ENCODE measurements around the gene ARID5B. TPM values are rescaled to one million over a fixed set of nuclear protein-coding genes. Genes with fewer than 3 reads are reported as not detected.

ARID5B gene
- total and polyA plus RNA-seq, 2 donors (not counting 3 experiments of a cell fraction or from before 2014, with no cell fraction given) = 5.6 to 8.9 TPM

DNA sequence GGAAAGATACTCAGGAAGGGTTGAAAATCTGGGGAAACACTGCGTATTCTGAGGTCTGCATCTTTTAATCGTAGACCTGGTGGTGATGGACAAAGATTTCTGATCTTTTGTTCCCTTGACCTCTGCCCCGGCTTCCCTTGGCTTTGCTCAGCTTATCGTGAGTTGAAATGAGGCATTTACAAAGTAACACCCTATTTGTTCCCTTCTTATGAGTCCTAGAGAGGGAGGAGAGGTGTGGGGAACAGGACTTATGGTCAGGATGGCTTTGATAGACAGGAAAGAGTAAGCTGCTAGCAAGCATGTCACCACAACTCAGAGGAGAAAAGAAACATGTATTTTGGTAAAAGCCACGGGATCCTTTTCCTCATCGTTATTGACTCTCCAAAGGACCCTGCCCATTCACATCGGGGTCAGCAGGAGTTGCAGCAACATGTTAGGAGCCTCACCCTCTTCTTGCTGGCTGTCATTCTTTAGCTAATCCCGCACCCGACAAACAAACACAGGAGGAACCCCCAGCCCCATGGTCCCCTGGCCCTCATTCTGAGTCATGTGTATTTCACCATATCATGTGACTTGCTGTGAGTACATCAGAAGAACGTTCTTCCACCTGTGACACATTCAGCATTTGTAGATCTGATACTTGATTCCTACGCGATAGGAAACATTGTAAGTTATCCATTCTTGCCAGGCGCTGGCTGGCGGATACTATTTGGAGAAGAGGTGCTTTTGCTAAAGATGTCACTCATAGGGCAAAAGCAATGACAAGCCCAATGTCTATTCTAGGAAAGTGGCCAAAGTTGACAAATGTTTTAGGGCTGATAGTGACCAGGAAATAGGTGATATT lies 197.0 kb downstream of the ARID5B start:
- H3K79me2 ChIP-seq (ENCODE audit: control insufficient read depth, insufficient read depth, low read length) = no peaks in the 10 kb centered on the region
- H3K9me3 ChIP-seq (replicated peaks; ENCODE audit: control insufficient read depth, insufficient read depth, low read length) = no peaks in the 10 kb centered on the region
- ChIA-PET POLR2A (no interaction called here), CTCF (no interaction called here)
- no peak for FAIRE-seq
- H3K9ac ChIP-seq (replicated peaks; ENCODE audit: extremely low read depth, insufficient read depth, low read length) = no peak overlapping the region
- H4K20me1 ChIP-seq (replicated peaks; ENCODE audit: control insufficient read depth, extremely low read depth, insufficient read depth, low read length) = no peaks in the 10 kb centered on the region
- BruUV-seq (replicated peaks) = no TSS peak
- no peak overlapping the region for H3K4me2 ChIP-seq (ENCODE audit: insufficient read depth, low read length)
- TF ChIP-seq, protein P1, sequence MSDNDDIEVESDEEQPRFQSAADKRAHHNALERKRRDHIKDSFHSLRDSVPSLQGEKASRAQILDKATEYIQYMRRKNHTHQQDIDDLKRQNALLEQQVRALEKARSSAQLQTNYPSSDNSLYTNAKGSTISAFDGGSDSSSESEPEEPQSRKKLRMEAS (IDR thresholded peaks at IDR 0.05; ENCODE audit: insufficient read depth, insufficient read length) = no peak
- TF ChIP-seq EZH2 (IDR thresholded peaks at IDR 0.05; ENCODE audit: borderline replicate concordance, low read depth, low read length, severe bottlenecking) (no peak), JUN (IDR thresholded peaks at IDR 0.05; ENCODE audit: borderline replicate concordance, insufficient read depth, insufficient read length, low read depth) (no peak), MYC (IDR thresholded peaks at IDR 0.05; ENCODE audit: low read depth, low read length) (no peak), POLR2A (IDR thresholded peaks at IDR 0.05; ENCODE audit: low read depth, low read length) (no peak), GATA2 (IDR thresholded peaks at IDR 0.05; ENCODE audit: insufficient read depth, insufficient read length, low read depth, low read length) (no peak), FOS (IDR thresholded peaks at IDR 0.05; ENCODE audit: borderline replicate concordance, insufficient read depth, low read length) (no peak)
- TF ChIP-seq, protein P2, sequence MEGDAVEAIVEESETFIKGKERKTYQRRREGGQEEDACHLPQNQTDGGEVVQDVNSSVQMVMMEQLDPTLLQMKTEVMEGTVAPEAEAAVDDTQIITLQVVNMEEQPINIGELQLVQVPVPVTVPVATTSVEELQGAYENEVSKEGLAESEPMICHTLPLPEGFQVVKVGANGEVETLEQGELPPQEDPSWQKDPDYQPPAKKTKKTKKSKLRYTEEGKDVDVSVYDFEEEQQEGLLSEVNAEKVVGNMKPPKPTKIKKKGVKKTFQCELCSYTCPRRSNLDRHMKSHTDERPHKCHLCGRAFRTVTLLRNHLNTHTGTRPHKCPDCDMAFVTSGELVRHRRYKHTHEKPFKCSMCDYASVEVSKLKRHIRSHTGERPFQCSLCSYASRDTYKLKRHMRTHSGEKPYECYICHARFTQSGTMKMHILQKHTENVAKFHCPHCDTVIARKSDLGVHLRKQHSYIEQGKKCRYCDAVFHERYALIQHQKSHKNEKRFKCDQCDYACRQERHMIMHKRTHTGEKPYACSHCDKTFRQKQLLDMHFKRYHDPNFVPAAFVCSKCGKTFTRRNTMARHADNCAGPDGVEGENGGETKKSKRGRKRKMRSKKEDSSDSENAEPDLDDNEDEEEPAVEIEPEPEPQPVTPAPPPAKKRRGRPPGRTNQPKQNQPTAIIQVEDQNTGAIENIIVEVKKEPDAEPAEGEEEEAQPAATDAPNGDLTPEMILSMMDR (IDR thresholded peaks at IDR 0.05; ENCODE audit: extremely low read depth in 1 of 2, insufficient read depth in 1 of 2, low read depth in 1 of 2, low read length in 2 of 2) = no peak
- no peak for DNase-seq (ENCODE audit: low read depth, low spot score)
- no peaks in the 10 kb centered on the region for H3K27me3 ChIP-seq (ENCODE audit: control insufficient read depth in 2 of 2, insufficient read depth in 2 of 2, low read length in 2 of 2)
- H3K36me3 ChIP-seq (ENCODE audit: control insufficient read depth in 2 of 2, extremely low read depth in 1 of 2, insufficient read depth in 2 of 2, low read length in 2 of 2) = no peaks in the 10 kb centered on the region
- dilution Hi-C loops (cut with MboI; ENCODE audit: extremely low pct_ligation_motif_present, low sequenced_read_pairs) = no loop called here
- H3K27ac ChIP-seq (ENCODE audit: insufficient read depth, low read depth, low read length) = no peak overlapping the region
- no peak overlapping the region for H3K4me3 ChIP-seq (replicated peaks in 1 of 3; ENCODE audit: insufficient read depth in 1 of 3, low read depth in 1 of 3, low read length in 3 of 3)
- no peak overlapping the region for H2AFZ ChIP-seq (ENCODE audit: low read depth, low read length)
- intact Hi-C loops (cut with micrococcal nuclease) = no loop called here
- H3K9me1 ChIP-seq (replicated peaks; ENCODE audit: control insufficient read depth, extremely low read depth, insufficient read depth, low read length) = no peaks in the 10 kb centered on the region
- H3K4me1 ChIP-seq (ENCODE audit: control insufficient read depth, extremely low read depth, insufficient read depth, low read length) = peaks cover 8% of the 10 kb centered on the region

Measured in endothelial cell of umbilical vein (primary cell).